ENCODE results near the gene MDP1. TPM values are rescaled to one million over a fixed set of nuclear protein-coding genes. Genes with fewer than 3 reads are reported as not detected.

Gene MDP1
- total RNA-seq, 1 experiment from 2014 or later: 18.8 TPM

GRCh38 chr14:24167469-24168114 is 48.3 kb downstream of the MDP1 start:
- Mint-ChIP-seq H3K36me3 (ENCODE audit: insufficient read depth in 1 of 3, low read depth in 3 of 3) (peaks cover 4 to 37% (median 19%) of the 10 kb centered on the region in 3 experiments), H3K27ac (no peak overlapping the region; a peak in 2 of 7 replicates), H3K9me3 (no peaks in the 10 kb centered on the region; a peak in 1 of 5 replicates), H3K4me3 (no peak overlapping the region; a peak in 1 of 5 replicates), H3K4me1 (peaks cover 5 to 7% of the 10 kb centered on the region in 2 experiments; a peak in 3 of 4 replicates), H3K27me3 (ENCODE audit: low read depth) (no peaks in the 10 kb centered on the region; the same call in 1 of the 2 replicates)
- Histone ChIP-seq H3K4me2 (ENCODE audit: insufficient read depth, insufficient read length, low read length) (no peak overlapping the region), H2AK5ac (ENCODE audit: insufficient read length, low read length) (no peak overlapping the region), H3K18ac (ENCODE audit: insufficient read length, low read depth, low read length) (no peak overlapping the region), H2BK120ac (ENCODE audit: low read depth, low read length, poor library complexity, severe bottlenecking) (no peak overlapping the region), H3K4ac (ENCODE audit: low read depth, low read length) (no peak overlapping the region), H3K79me1 (ENCODE audit: insufficient read depth, low read depth, low read length, poor library complexity, severe bottlenecking) (no peaks in the 10 kb centered on the region), H3K27me3 (ENCODE audit: insufficient read depth, low read length) (no peaks in the 10 kb centered on the region), H3K56ac (ENCODE audit: insufficient read length, low read depth, low read length) (no peak overlapping the region), H2BK20ac (ENCODE audit: low read depth, low read length, poor library complexity, severe bottlenecking) (no peak overlapping the region), H4K91ac (ENCODE audit: insufficient read length, low read depth, low read length) (no peak overlapping the region), H3K23ac (ENCODE audit: insufficient read length, low read depth, low read length) (no peak overlapping the region), H3T11ph (ENCODE audit: low read length) (no peak overlapping the region), H2BK12ac (ENCODE audit: insufficient read length, low read depth, low read length) (no peak overlapping the region), H3K9ac (ENCODE audit: extremely low read depth, insufficient read length, low read length) (no peak overlapping the region), H2AFZ (ENCODE audit: low read length) (no peak overlapping the region), H3K79me2 (ENCODE audit: insufficient read depth, low read length) (no peaks in the 10 kb centered on the region), H4K8ac (replicated peaks; ENCODE audit: insufficient read length, low read depth, low read length) (no peak overlapping the region), H3K27ac (ENCODE audit: insufficient read length, low read depth, low read length) (no peak overlapping the region), H3K9me3 (ENCODE audit: control insufficient read depth, low read depth, low read length) (no peaks in the 10 kb centered on the region), H4K5ac (ENCODE audit: insufficient read length, low read depth, low read length) (no peak overlapping the region), H4K20me1 (ENCODE audit: control insufficient read depth, insufficient read depth, insufficient read length) (no peaks in the 10 kb centered on the region), H3K4me1 (ENCODE audit: insufficient read depth, low read length) (no peaks in the 10 kb centered on the region), H2BK15ac (ENCODE audit: low read depth, low read length) (no peak overlapping the region), H2BK5ac (ENCODE audit: insufficient read length, low read length) (no peak overlapping the region), H3K23me2 (ENCODE audit: insufficient read length, low read depth, low read length, poor library complexity, severe bottlenecking) (peaks cover 8% of the 10 kb centered on the region), H3K14ac (ENCODE audit: insufficient read depth, low read length) (no peak overlapping the region)
- no peak for DNase-seq
- TF ChIP-seq CTCF (conservative IDR thresholded peaks at IDR 0.05): no peak
- no CpG with 5 or more reads among the region's 3 CpGs for WGBS (ENCODE audit: extremely low coverage, insufficient read length, low lambda C conversion rate)
